Dendritic cell treated with granulocyte-macrophage colony-stimulating factor and Interleukin-4, amounts not matched to agents 40 ng/mL and 50 ng/mL, for 4 days (primary cell): ENCODE data around the gene AGXT.

Source experiments
- H3K27ac Mint-ChIP-seq: one replicate; pipeline ENCODE4 v1.8.0; 2022; ENCODE audit warnings: mild to moderate bottlenecking, mixed read lengths
- H3K27me3 Mint-ChIP-seq: one replicate; pipeline ENCODE4 v1.8.0; 2022; ENCODE audit warnings: mild to moderate bottlenecking, mixed read lengths
- H3K36me3 Mint-ChIP-seq: one replicate; pipeline ENCODE4 v1.8.0; 2022; ENCODE audit warnings: low read depth, mixed read lengths
- H3K4me1 Mint-ChIP-seq: one replicate; pipeline ENCODE4 v1.8.0; 2022; ENCODE audit warnings: low read depth, mixed read lengths
- H3K4me3 Mint-ChIP-seq: one replicate; pipeline ENCODE4 v1.8.0; 2022; ENCODE audit warnings: mild to moderate bottlenecking, moderate library complexity, mixed read lengths
- H3K9me3 Mint-ChIP-seq: one replicate; pipeline ENCODE4 v1.8.0; 2022; ENCODE audit warnings: mixed read lengths
- intact Hi-C: fragments of 100-400 bp; cut with micrococcal nuclease; formaldehyde crosslinking; loops from one replicate; pipeline ENCODE4 v1.15.0; 2022

Gene AGXT

GRCh38 chr2:240868286-240869108, at the start of gene AGXT:
Gene AGXT (plus strand): TSS chr2:240868824. CDS start chr2:240868866, 42 bp downstream.
- Mint-ChIP-seq H3K9me3 (no peaks in the 10 kb centered on the region), H3K27ac (no peak within 1 kb of the TSS), H3K4me1 (no peaks in the 10 kb centered on the region), H3K27me3 (peaks cover 2% of the 10 kb centered on the region), H3K36me3 (no peaks in the 10 kb centered on the region), H3K4me3 (no peak within 1 kb of the TSS)
- intact Hi-C loops, result no loop called here

- H3K27ac Mint-ChIP-seq, result no peak overlapping the region
- peaks cover 72% of the 10 kb centered on the region for H3K27me3 Mint-ChIP-seq
- H3K4me3 Mint-ChIP-seq, result no peak overlapping the region
- H3K9me3 Mint-ChIP-seq, result peaks cover 3% of the 10 kb centered on the region
- intact Hi-C loops, result no loop called here
- H3K36me3 Mint-ChIP-seq, result no peaks in the 10 kb centered on the region
- no peaks in the 10 kb centered on the region for H3K4me1 Mint-ChIP-seq
Measured at GRCh38 chr2:240819126-240819857, 49.3 kb upstream of the AGXT start.

- peaks cover 76% of the 10 kb centered on the region for H3K27me3 Mint-ChIP-seq
Measured at GRCh38 chr2:240819858-240820606, 48.6 kb upstream of the AGXT start, which contains the start of gene KIF1A. Gene KIF1A (minus strand): TSS chr2:240820219. CDS start chr2:240797752, 22,467 bp downstream.

GRCh38 chr2:240820607-240821428, 47.8 kb upstream of the AGXT start:
- H3K9me3 Mint-ChIP-seq, result no peaks in the 10 kb centered on the region
- H3K36me3 Mint-ChIP-seq, result no peaks in the 10 kb centered on the region
- no peak overlapping the region for H3K4me3 Mint-ChIP-seq
- intact Hi-C loops, result no loop called here
- H3K27me3 Mint-ChIP-seq, result peaks cover 78% of the 10 kb centered on the region
- H3K4me1 Mint-ChIP-seq, result no peaks in the 10 kb centered on the region
- H3K27ac Mint-ChIP-seq, result no peak overlapping the region

More at GRCh38 chr2:240819858-240820606, 48.6 kb upstream of the AGXT start, which contains the start of gene KIF1A:
- H3K36me3 Mint-ChIP-seq, result no peaks in the 10 kb centered on the region
- H3K4me3 Mint-ChIP-seq, result no peak within 1 kb of the TSS
- intact Hi-C loops, result no loop called here
- no peaks in the 10 kb centered on the region for H3K9me3 Mint-ChIP-seq
- H3K27ac Mint-ChIP-seq, result no peak within 1 kb of the TSS
- no peaks in the 10 kb centered on the region for H3K4me1 Mint-ChIP-seq

- no peaks in the 10 kb centered on the region for H3K9me3 Mint-ChIP-seq
- H3K27ac Mint-ChIP-seq, result no peak overlapping the region
- no peaks in the 10 kb centered on the region for H3K36me3 Mint-ChIP-seq
- H3K27me3 Mint-ChIP-seq, result peaks cover 77% of the 10 kb centered on the region
- no peak overlapping the region for H3K4me3 Mint-ChIP-seq
- H3K4me1 Mint-ChIP-seq, result no peaks in the 10 kb centered on the region
- intact Hi-C loops, result no loop called here
Measured at GRCh38 chr2:240821429-240821778, 47.2 kb upstream of the AGXT start.

GRCh38 chr2:240822280-240822847, 46.3 kb upstream of the AGXT start:
- Mint-ChIP-seq H3K27ac (no peak overlapping the region), H3K9me3 (no peaks in the 10 kb centered on the region), H3K27me3 (peaks cover 77% of the 10 kb centered on the region), H3K36me3 (no peaks in the 10 kb centered on the region), H3K4me3 (no peak overlapping the region), H3K4me1 (no peaks in the 10 kb centered on the region)
- intact Hi-C loops, result no loop called here

GRCh38 chr2:240823449-240824336, 44.9 kb upstream of the AGXT start:
- peaks cover 76% of the 10 kb centered on the region for H3K27me3 Mint-ChIP-seq
- H3K27ac Mint-ChIP-seq, result no peak overlapping the region
- no peaks in the 10 kb centered on the region for H3K36me3 Mint-ChIP-seq
- no peak overlapping the region for H3K4me3 Mint-ChIP-seq
- intact Hi-C loops, result no loop called here
- H3K4me1 Mint-ChIP-seq, result no peaks in the 10 kb centered on the region
- no peaks in the 10 kb centered on the region for H3K9me3 Mint-ChIP-seq

- Mint-ChIP-seq H3K27ac (no peak overlapping the region), H3K4me1 (no peaks in the 10 kb centered on the region), H3K4me3 (no peak overlapping the region), H3K27me3 (peaks cover 84% of the 10 kb centered on the region), H3K9me3 (no peaks in the 10 kb centered on the region), H3K36me3 (no peaks in the 10 kb centered on the region)
- intact Hi-C loops, result no loop called here
Measured at GRCh38 chr2:240825476-240825875, 43.1 kb upstream of the AGXT start.

- peaks cover 64% of the 10 kb centered on the region for H3K27me3 Mint-ChIP-seq
- peak overlapping the region; percentile 58 for H3K4me3 Mint-ChIP-seq
- intact Hi-C loops, result no loop called here
- H3K9me3 Mint-ChIP-seq, result no peaks in the 10 kb centered on the region
- no peaks in the 10 kb centered on the region for H3K36me3 Mint-ChIP-seq
- peaks cover 8% of the 10 kb centered on the region for H3K4me1 Mint-ChIP-seq
- H3K27ac Mint-ChIP-seq, result no peak overlapping the region
Measured at GRCh38 chr2:240831594-240832204, 36.9 kb upstream of the AGXT start.

GRCh38 chr2:240832205-240832727, 36.4 kb upstream of the AGXT start:
- no peak overlapping the region for H3K27ac Mint-ChIP-seq
- peaks cover 8% of the 10 kb centered on the region for H3K4me1 Mint-ChIP-seq
- peaks cover 63% of the 10 kb centered on the region for H3K27me3 Mint-ChIP-seq
- no peaks in the 10 kb centered on the region for H3K9me3 Mint-ChIP-seq
- intact Hi-C loops, result no loop called here
- H3K36me3 Mint-ChIP-seq, result no peaks in the 10 kb centered on the region
- peak overlapping the region; percentile 58 for H3K4me3 Mint-ChIP-seq

GRCh38 chr2:240832921-240833494, 35.6 kb upstream of the AGXT start:
- Mint-ChIP-seq H3K36me3 (no peaks in the 10 kb centered on the region), H3K4me3 (no peak overlapping the region), H3K27me3 (peaks cover 61% of the 10 kb centered on the region), H3K4me1 (peaks cover 8% of the 10 kb centered on the region), H3K27ac (no peak overlapping the region), H3K9me3 (no peaks in the 10 kb centered on the region)
- intact Hi-C loops, result no loop called here
